Small intestine (tissue), 7 donors: ENCODE data around the gene THSD4. TPM values are rescaled to one million over a fixed set of nuclear protein-coding genes. Genes with fewer than 3 reads are reported as not detected.

Experiments
- DNase-seq, 2 donors: peaks; one replicate each; pipeline versions ENCODE4 v3.0.0 to v3.0.0-alpha.2; 2013
- FAIRE-seq: peaks from 2 replicates; lab custom pipeline; 2012; peaks lifted over from hg19 to GRCh38; lab: Jason Lieb, UNC
- H3K27ac ChIP-seq, 3 donors: one replicate each; pipeline ENCODE4 v1.5.1; 2013; ENCODE audit warnings: low read length in 2 of 3, mild to moderate bottlenecking in 2 of 3, control low read depth in 1 of 3, inconsistent platforms in 1 of 3, low read depth in 1 of 3, moderate library complexity in 1 of 3
- H3K27me3 ChIP-seq, 3 donors: one replicate each; pipeline ENCODE4 v1.6.1; 2013; ENCODE audit warnings: low read length in 3 of 3, inconsistent platforms in 1 of 3; ENCODE audit not compliant: control insufficient read depth in 3 of 3, insufficient read depth in 3 of 3
- H3K36me3 ChIP-seq, 3 donors: one replicate each; pipeline ENCODE4 v1.6.1; 2013; ENCODE audit warnings: low read length in 3 of 3, inconsistent platforms in 1 of 3, low read depth in 1 of 3, mild to moderate bottlenecking in 1 of 3, moderate library complexity in 1 of 3; ENCODE audit not compliant: control insufficient read depth in 3 of 3, insufficient read depth in 2 of 3
- H3K4me1 ChIP-seq, 3 donors: one replicate each; pipeline ENCODE4 v1.6.1; 2013; ENCODE audit warnings: low read length in 2 of 3, inconsistent platforms in 1 of 3, low read depth in 1 of 3, mild to moderate bottlenecking in 1 of 3, moderate library complexity in 1 of 3; ENCODE audit not compliant: control insufficient read depth in 3 of 3, insufficient read depth in 2 of 3
- H3K4me3 ChIP-seq, 3 donors: one replicate each; pipeline ENCODE4 v1.5.1; 2013; ENCODE audit warnings: low read length in 3 of 3, control low read depth in 1 of 3, inconsistent platforms in 1 of 3, low read depth in 1 of 3, mild to moderate bottlenecking in 1 of 3, moderate library complexity in 1 of 3
- H3K9me3 ChIP-seq, 2 donors: one replicate each; pipeline ENCODE4 v1.6.1; 2013; ENCODE audit warnings: low read depth in 1 of 2, low read length in 1 of 2; ENCODE audit not compliant: control insufficient read depth in 2 of 2, insufficient read depth in 1 of 2
- WGBS, 3 donors: extraction: QIAGEN DNeasy Blood & Tissue Kit; methylation state at CpG; one replicate each; pipeline ENCODE4 v1.1.7; 2013; 5-methylcytosine and 5-hydroxymethylcytosine counted together
- polyA plus RNA-seq, 4 donors: library from polyadenylated mRNA; stranded (reverse) in 3 of 4; unstranded in 1 of 4; fragments of 200-250 nt in 3 of 4; fragments of 120-200 nt in 1 of 4; gene quantifications; one replicate each; pipeline versions ENCODE4 v1.2.1 to v1.2.3, GENCODE V29; 2013
- donor health status: healthy with polysubstance abuse.
- donor health status: control.
- donor health status: control.
- donor health status: Bipolar disorder and iron deficiency.
- donor health status: healthy.

THSD4 gene
- polyA plus RNA-seq, 4 donors: 3.6 to 14.4 (median 9.7) TPM

DNA sequence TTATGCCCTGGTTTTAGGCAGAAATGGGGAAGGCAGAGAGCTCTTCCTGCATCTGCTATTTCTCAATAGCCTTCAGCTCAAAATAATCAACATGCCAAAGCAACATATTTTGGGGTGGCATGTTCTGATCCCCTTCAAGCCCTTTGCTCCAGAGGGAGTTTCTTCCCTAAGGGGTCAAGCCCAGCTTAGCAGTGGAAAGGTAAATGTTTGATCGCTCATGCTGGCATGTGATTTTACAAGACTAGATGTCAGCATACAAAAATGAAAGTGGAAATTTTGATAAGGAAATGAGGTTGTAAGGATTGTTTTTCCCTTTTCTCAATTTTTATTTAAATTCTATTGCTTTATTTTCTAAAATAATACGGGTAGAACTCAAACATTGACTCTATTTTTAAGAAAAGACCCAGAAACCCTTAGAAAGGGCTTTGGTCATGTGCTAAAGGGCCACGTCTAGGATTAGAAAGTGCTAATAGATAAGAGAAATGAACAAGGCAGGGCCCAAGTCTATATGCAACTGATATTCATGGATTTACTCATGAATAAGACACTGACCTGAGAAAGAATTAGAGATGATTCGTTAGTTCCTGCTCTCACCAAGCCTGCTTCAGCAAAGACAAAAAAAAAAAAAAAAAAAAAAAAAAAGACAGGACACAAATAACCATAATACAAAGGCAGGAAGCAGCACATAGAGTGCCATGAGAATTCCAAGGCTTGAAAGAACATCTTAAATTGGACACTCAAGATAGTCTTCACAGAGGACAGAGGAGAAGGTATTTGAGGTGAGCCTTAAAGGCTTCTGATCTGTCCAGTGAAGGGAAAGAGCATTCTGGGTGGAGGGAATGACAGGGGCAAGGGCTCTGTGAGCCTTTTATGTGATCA, 640.1 kb downstream of the THSD4 start:
- DNase-seq (peak in 1 of 2 donors; percentile 8), FAIRE-seq (no peak)
- Histone ChIP-seq H3K27me3 (no peaks in the 10 kb centered on the region), H3K9me3 (peaks cover 0 to 12% of the 10 kb centered on the region in 2 donors), H3K36me3 (peaks cover 0 to 6% (median 5%) of the 10 kb centered on the region in 3 donors), H3K4me3 (no peak overlapping the region), H3K4me1 (peaks cover 0 to 44% (median 2%) of the 10 kb centered on the region in 3 donors), H3K27ac (peak overlapping the region in 1 of 3 donors; percentile 12)
- WGBS, 3 donors: 32 to 58% (median 42%) methylated on average over 4 of the region's 4 CpGs

GRCh38 chr15:71756599-71757352, 641.5 kb downstream of the THSD4 start:
- Histone ChIP-seq H3K9me3 (peaks cover 0 to 15% of the 10 kb centered on the region in 2 donors), H3K4me3 (no peak overlapping the region), H3K27ac (no peak overlapping the region), H3K36me3 (peaks cover 0 to 6% (median 0%) of the 10 kb centered on the region in 3 donors), H3K4me1 (peaks cover 0 to 45% (median 2%) of the 10 kb centered on the region in 3 donors), H3K27me3 (no peaks in the 10 kb centered on the region)
- DNase-seq (no peak), FAIRE-seq (no peak)
- WGBS, 3 donors: 76 to 90% (median 83%) methylated on average over 8 of the region's 8 CpGs

DNA sequence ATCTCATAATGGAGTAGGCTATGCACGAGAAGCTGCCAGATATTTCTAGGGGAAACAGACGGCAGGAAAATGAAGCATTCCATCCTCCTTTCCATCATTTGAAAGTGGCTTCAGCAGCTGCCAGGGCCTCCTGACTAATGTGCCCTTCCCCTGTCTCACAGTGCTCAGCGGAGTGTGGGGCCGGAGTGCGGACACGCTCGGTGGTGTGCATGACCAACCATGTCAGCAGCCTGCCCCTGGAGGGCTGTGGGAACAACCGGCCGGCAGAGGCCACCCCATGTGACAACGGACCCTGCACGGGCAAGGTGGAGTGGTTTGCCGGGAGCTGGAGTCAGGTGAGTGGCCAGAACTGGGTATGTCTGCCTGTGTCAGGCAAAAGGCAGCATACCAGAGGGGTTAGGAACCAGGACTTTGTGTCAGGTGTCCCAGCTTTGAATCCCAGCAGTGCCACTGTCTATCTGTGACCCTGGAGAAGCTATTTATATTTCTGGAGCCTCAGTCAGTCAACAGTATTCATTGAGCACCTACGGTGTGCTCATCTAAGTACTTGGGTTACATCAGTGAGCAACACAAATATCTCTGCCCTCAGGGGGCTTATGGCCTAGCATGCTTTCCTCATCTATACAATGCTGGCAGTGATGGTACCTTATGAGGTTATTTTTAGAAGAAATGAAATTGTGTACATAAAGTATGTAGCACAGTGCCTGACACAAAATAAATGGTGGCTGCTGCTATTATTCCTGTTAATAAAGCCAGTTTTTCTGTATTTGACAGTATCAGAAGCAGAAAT, 642.7 kb downstream of the THSD4 start:
- DNase-seq (no peak), FAIRE-seq (no peak)
- H3K9me3 ChIP-seq: peaks cover 0 to 15% of the 10 kb centered on the region in 2 donors
- H3K27ac ChIP-seq: no peak overlapping the region
- 82 to 88% (median 85%) methylated on average over 13 of the region's 13 CpGs for WGBS, 3 donors
- H3K36me3 ChIP-seq: peaks cover 0 to 6% (median 0%) of the 10 kb centered on the region in 3 donors
- peaks cover 0 to 40% (median 2%) of the 10 kb centered on the region in 3 donors for H3K4me1 ChIP-seq
- H3K4me3 ChIP-seq: no peak overlapping the region
- no peaks in the 10 kb centered on the region for H3K27me3 ChIP-seq

DNA sequence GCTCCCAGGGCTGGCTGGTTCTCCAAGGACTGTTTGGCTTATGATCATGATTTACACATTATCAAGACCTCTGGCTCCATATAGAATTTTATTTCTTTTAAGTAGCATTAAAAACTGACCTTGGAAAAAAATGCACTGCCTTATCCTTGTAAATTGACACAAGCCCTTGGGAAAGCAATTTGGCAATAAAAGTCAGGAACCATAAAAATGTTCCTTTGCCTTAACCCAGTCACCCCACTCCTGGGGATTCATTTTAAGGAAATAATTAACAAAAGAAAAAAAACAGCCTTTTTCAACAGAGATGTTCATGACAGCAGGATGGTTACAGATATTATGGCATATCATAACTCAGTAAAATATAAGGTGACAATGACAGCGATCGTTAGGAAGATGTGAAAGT, 643.4 kb downstream of the THSD4 start:
- Histone ChIP-seq H3K27me3 (no peaks in the 10 kb centered on the region), H3K9me3 (peaks cover 0 to 15% of the 10 kb centered on the region in 2 donors), H3K27ac (peak overlapping the region in 1 of 3 donors; percentile 28), H3K4me1 (peaks cover 0 to 34% (median 2%) of the 10 kb centered on the region in 3 donors), H3K36me3 (peaks cover 0 to 6% (median 4%) of the 10 kb centered on the region in 3 donors), H3K4me3 (no peak overlapping the region)
- FAIRE-seq (no peak), DNase-seq (peak; percentile 30 to 76)
- 21 to 77% (median 49%) methylated on average over 2 of the region's 2 CpGs for WGBS, 3 donors

- Histone ChIP-seq H3K27ac (peak overlapping the region in 1 of 3 donors; percentile 78), H3K4me3 (no peak overlapping the region), H3K36me3 (peaks cover 0 to 16% (median 6%) of the 10 kb centered on the region in 3 donors), H3K27me3 (no peaks in the 10 kb centered on the region), H3K4me1 (peaks cover 0 to 24% (median 2%) of the 10 kb centered on the region in 3 donors), H3K9me3 (peaks cover 0 to 12% of the 10 kb centered on the region in 2 donors)
- no peak for DNase-seq
- 86 to 98% (median 91%) methylated on average over 1 of the region's 1 CpG for WGBS, 3 donors
- no peak for FAIRE-seq
Observed at GRCh38 chr15:71760852-71761251, 645.6 kb downstream of the THSD4 start.

DNA sequence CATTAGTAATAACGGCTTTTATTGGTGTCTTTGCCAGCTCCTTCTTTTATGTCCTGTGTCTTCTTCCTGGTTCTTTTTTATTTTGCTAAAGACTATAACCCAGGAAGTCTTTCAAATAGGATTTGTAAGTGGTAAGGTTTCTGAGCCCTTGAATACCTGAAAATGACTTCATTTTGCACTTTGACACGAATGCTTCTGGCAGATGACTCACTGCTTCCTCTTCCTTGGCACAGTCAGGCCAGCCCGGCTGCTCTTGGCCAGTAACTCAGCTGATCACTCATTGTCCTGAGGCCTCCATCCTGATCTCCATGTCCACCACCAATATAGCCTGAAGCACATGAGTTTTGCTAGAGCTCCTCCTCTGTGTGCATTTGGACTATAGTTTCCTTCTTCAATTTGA, 646.4 kb downstream of the THSD4 start:
- 13 to 35% (median 22%) methylated on average over 3 of the region's 3 CpGs for WGBS, 3 donors
- Histone ChIP-seq H3K4me3 (no peak overlapping the region), H3K36me3 (peaks cover 0 to 16% (median 6%) of the 10 kb centered on the region in 3 donors), H3K27me3 (no peaks in the 10 kb centered on the region), H3K27ac (peak overlapping the region in 2 of 3 donors; percentile 14 to 78), H3K9me3 (peaks cover 0 to 12% of the 10 kb centered on the region in 2 donors), H3K4me1 (peaks cover 0 to 22% (median 2%) of the 10 kb centered on the region in 3 donors)
- FAIRE-seq: no peak
- peak; percentile 88 to 90 for DNase-seq

GRCh38 chr15:71768184-71768583, 652.9 kb downstream of the THSD4 start:
- FAIRE-seq (no peak), DNase-seq (no peak)

More at GRCh38 chr15:71768184-71768583, 652.9 kb downstream of the THSD4 start:
- Histone ChIP-seq H3K4me3 (no peak overlapping the region), H3K4me1 (no peaks in the 10 kb centered on the region), H3K27me3 (no peaks in the 10 kb centered on the region), H3K27ac (no peak overlapping the region), H3K36me3 (peaks cover 0 to 16% (median 0%) of the 10 kb centered on the region in 3 donors), H3K9me3 (no peaks in the 10 kb centered on the region)
- 90 to 91% (median 90%) methylated on average over 5 of the region's 5 CpGs for WGBS, 3 donors
